Measurements from ENCODE around the gene PLAC8L1. TPM values are rescaled to one million over a fixed set of nuclear protein-coding genes. Genes with fewer than 3 reads are reported as not detected.

PLAC8L1 gene
- total and polyA plus RNA-seq, 2 of the 4 experiments (the other 2 are of a cell fraction), result 0.27 TPM; not detected in 1

- Histone ChIP-seq H3K9ac (ENCODE audit: low read depth, low read length) (no peak overlapping the region), H2AK5ac (ENCODE audit: low read depth, low read length) (no peak overlapping the region), H3K79me1 (ENCODE audit: low read depth in 1 of 2, low read length in 2 of 2) (no peaks in the 10 kb centered on the region), H3K18ac (ENCODE audit: low read depth, low read length) (no peak overlapping the region), H3K27ac (ENCODE audit: insufficient read depth, low read length) (no peak overlapping the region), H2BK5ac (ENCODE audit: low read depth, low read length, poor library complexity, severe bottlenecking) (no peak overlapping the region), H3K56ac (ENCODE audit: extremely low read depth, insufficient read depth, low read length) (no peak overlapping the region), H2BK20ac (ENCODE audit: low read depth, low read length) (no peak overlapping the region), H4K5ac (ENCODE audit: low read depth, low read length) (no peak overlapping the region), H4K20me1 (ENCODE audit: insufficient read depth, low read length) (no peaks in the 10 kb centered on the region), H3K9me1 (ENCODE audit: insufficient read depth, low read length) (no peaks in the 10 kb centered on the region), H4K8ac (ENCODE audit: low read depth in 2 of 2, low read length in 2 of 2) (no peak overlapping the region), H2AK9ac (replicated peaks; ENCODE audit: low read depth, low read length, poor library complexity) (no peak overlapping the region), H3K27me3 (ENCODE audit: control insufficient read depth, insufficient read depth, low read length) (no peaks in the 10 kb centered on the region), H3K9me3 (ENCODE audit: control insufficient read depth, insufficient read depth, low read length) (no peaks in the 10 kb centered on the region), H3K4me3 (ENCODE audit: insufficient read depth, low read depth, low read length) (no peak overlapping the region), H3K4me1 (ENCODE audit: control insufficient read depth, insufficient read depth, low read length) (no peaks in the 10 kb centered on the region), H3K36me3 (ENCODE audit: control insufficient read depth, insufficient read depth, low read length) (no peaks in the 10 kb centered on the region), H2BK15ac (ENCODE audit: low read depth, low read length) (no peak overlapping the region), H4K91ac (ENCODE audit: insufficient read depth, low read depth, low read length) (no peak overlapping the region), H2AFZ (replicated peaks; ENCODE audit: low read length, poor library complexity) (no peak overlapping the region), H3K23ac (ENCODE audit: low read depth, low read length) (no peak overlapping the region), H3K14ac (replicated peaks; ENCODE audit: low read depth, low read length) (no peak overlapping the region), H3K4me2 (ENCODE audit: low read depth, low read length) (no peak overlapping the region), H2BK120ac (ENCODE audit: low read depth, low read length) (no peak overlapping the region), H3K4ac (ENCODE audit: low read depth, low read length) (no peak overlapping the region)
- no peak for ATAC-seq (ENCODE audit: low read depth)
- DNase-seq, result no peak
- intact Hi-C loops (cut with micrococcal nuclease), result no loop called here
- POLR2A ChIA-PET (ENCODE audit: unreplicated experiment), result no interaction called here
- in situ Hi-C loops (cut with MboI; ENCODE audit: low sequenced_read_pairs), result no loop called here
- CTCF ChIA-PET, result no interaction called here
- no TSS peak for BruUV-seq (replicated peaks)
- dilution Hi-C loops (cut with HindIII; ENCODE audit: low sequenced_read_pairs, unreplicated experiment), result no loop called here
- TF ChIP-seq MXI1 (IDR thresholded peaks at IDR 0.05; ENCODE audit: borderline replicate concordance, low read depth, low read length) (no peak), SMC3 (IDR thresholded peaks at IDR 0.05; ENCODE audit: low read depth, low read length) (no peak), NFE2L2 (IDR thresholded peaks at IDR 0.05; ENCODE audit: low read depth, low read length) (no peak), RAD21 (IDR thresholded peaks at IDR 0.05; ENCODE audit: low read length) (no peak), FOS (IDR thresholded peaks at IDR 0.05; ENCODE audit: low read depth, low read length) (no peak), CEBPB (IDR thresholded peaks at IDR 0.05; ENCODE audit: low read depth, low read length) (no peak), BHLHE40 (IDR thresholded peaks at IDR 0.05; ENCODE audit: low read depth, low read length) (no peak), MAZ (IDR thresholded peaks at IDR 0.05; ENCODE audit: borderline replicate concordance, low read depth, low read length) (no peak), MAFK (IDR thresholded peaks at IDR 0.05; ENCODE audit: low read depth, low read length) (no peak)
- TF ChIP-seq, protein P1, sequence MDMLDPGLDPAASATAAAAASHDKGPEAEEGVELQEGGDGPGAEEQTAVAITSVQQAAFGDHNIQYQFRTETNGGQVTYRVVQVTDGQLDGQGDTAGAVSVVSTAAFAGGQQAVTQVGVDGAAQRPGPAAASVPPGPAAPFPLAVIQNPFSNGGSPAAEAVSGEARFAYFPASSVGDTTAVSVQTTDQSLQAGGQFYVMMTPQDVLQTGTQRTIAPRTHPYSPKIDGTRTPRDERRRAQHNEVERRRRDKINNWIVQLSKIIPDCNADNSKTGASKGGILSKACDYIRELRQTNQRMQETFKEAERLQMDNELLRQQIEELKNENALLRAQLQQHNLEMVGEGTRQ (IDR thresholded peaks at IDR 0.05; ENCODE audit: low read depth, low read length), result no peak
- TF ChIP-seq, protein P2, sequence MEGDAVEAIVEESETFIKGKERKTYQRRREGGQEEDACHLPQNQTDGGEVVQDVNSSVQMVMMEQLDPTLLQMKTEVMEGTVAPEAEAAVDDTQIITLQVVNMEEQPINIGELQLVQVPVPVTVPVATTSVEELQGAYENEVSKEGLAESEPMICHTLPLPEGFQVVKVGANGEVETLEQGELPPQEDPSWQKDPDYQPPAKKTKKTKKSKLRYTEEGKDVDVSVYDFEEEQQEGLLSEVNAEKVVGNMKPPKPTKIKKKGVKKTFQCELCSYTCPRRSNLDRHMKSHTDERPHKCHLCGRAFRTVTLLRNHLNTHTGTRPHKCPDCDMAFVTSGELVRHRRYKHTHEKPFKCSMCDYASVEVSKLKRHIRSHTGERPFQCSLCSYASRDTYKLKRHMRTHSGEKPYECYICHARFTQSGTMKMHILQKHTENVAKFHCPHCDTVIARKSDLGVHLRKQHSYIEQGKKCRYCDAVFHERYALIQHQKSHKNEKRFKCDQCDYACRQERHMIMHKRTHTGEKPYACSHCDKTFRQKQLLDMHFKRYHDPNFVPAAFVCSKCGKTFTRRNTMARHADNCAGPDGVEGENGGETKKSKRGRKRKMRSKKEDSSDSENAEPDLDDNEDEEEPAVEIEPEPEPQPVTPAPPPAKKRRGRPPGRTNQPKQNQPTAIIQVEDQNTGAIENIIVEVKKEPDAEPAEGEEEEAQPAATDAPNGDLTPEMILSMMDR (conservative IDR thresholded peaks at IDR 0.05; ENCODE audit: low read depth, low read length), result no peak
- TF ChIP-seq, protein P3, sequence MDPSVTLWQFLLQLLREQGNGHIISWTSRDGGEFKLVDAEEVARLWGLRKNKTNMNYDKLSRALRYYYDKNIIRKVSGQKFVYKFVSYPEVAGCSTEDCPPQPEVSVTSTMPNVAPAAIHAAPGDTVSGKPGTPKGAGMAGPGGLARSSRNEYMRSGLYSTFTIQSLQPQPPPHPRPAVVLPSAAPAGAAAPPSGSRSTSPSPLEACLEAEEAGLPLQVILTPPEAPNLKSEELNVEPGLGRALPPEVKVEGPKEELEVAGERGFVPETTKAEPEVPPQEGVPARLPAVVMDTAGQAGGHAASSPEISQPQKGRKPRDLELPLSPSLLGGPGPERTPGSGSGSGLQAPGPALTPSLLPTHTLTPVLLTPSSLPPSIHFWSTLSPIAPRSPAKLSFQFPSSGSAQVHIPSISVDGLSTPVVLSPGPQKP (IDR thresholded peaks at IDR 0.05; ENCODE audit: borderline replicate concordance, low read depth, low read length), result no peak
These were observed 16.1 kb downstream of the PLAC8L1 start for GRCh38 chr5:146089287-146089686.

All from IMR-90 (cell line).